ENCODE data around the gene ENOX1.

Gene ENOX1

DNA sequence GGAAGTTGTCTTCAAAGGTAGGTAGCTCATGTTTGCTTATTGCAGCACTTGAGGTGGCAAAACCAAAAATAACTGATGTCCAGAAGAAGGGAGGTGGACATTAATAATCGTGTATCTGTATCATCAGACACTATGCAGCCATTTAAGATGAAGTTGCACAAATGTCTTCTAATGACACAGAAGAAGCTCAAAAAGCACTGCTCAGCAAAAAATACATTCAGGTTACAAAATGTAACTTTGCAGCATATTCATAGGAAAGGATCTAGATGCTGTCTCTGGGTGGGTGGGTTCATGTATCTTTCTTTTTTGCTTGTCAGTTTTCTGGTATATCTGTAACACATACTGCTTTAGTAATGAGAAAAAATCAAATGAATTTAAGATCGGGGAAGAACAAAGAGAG, 515.6 kb downstream of the ENOX1 start:
- no peak for DNase-seq

DNA sequence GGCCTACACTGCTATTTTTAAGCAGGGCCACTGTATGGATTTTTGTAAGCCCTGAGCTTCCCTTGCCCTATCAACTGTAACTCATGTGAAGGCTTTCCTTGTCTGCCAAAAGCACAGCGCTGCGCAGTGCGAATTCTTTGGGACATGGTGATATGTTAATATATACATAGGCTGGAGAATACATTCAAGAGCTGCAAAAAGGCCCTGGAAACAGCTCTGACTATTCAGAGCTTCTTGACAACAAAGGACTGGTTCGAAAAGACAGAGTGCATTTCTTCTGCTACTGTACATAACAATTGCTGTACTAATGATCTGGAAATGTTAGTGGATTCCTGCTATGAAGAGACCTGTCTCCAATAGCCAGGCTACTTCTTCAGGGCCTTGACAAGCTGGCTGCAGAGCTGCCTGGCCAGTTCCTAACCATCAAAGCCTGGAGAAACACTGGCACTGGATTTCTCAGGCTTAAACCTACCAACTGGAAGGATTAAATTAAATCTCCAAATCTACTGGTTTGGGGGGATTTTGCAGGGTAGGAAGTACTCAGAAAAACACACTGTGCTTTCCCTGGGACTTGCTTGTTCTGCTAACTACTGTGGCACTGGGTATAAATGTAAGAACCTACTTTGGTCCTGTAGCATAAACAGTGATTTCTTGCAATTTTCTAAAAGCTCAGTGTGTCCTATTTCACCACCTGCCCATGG, 516.5 kb downstream of the ENOX1 start:
- DNase-seq: no peak

DNA sequence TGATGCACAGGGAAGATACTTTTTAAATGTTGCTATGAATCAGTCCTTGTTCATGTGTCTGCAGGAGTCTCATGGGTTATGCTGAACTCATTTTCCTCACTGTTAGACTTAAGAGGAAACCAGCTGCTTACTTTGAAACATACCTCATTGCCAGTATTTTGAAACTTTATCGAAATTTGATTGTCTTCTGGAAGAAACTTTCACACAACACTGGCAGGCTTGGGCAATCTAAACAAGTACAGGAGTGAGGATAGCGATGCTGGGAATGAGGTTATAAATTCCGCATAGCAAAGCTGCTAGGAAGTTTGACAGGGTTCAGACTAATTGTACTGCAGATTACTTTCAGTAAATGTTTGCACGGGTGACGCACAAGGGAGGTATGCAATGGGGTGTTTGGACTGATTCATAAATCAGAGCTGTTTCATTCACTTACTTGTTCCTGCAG, 517.7 kb downstream of the ENOX1 start:
- DNase-seq: no peak

DNA sequence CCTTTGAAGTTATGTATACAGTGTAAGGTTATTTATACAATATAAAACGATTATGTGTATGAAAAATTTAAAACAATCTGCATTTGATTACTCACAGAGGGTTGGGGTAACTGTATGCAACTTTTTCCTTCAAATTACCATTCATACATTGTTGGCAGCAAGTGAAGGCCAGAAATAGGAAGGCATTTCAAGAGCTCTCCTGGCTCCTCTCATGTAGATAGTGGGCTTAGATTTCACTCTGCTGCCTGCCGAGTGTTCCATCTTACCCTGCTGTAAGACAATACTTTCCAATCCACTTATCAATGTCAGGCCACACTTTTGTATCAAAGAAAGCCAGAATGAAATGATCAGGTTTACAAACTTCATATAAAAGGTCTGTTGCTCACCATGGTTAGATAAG, 518.1 kb downstream of the ENOX1 start:
- no peak for DNase-seq

DNA sequence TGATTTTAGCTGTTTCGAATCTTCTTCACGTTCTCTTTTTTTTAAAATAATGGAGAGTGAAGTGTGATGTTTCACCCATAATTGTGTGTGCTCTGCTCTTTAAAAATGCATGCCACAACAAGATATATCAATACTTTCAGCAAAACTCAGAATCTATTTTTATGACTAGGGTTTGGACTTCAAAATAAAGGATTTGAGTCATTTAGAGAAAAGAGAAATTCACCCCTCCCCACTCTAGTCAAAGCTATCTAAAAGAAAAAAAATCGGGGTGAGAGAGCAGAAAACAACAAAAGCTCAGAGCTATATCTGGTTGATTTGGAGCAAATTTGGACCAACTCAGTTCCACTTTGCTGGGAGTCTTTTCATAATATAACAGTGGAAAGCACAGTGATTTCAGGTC, 518.9 kb downstream of the ENOX1 start:
- no peak for DNase-seq

DNA sequence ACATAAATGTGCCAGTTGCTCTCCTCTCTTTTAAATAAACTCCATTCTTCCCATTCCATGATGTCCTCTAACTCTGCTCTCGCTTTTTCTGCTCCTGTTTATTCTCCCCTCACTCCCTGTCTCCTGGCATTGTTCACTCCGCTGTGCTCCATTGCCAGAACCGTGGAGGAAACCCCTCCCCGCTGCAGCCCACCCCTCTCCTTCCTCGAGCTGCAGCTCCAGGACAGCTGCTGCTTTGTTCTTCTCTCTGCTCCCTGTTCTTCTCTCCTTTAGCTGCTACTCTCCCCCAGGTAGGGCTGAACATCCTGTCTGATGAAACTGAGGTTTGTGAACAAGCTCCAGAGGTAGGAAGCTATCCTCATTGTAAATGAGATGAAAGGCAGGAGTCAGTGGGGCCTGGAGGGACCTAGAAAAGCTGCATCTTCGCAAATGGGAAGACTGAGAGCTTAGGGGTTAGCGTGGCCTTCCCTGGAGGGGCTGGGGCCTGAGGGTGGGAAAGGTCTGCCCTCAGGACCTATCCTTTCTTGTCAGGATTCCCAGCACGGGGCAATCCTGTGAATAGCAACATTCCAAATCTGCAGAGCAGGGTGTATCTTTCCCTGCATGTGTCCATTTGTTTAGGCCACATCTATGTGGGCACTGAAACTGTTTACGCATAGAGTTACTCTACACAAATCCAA, 519.7 kb downstream of the ENOX1 start:
- DNase-seq: no peak

DNA sequence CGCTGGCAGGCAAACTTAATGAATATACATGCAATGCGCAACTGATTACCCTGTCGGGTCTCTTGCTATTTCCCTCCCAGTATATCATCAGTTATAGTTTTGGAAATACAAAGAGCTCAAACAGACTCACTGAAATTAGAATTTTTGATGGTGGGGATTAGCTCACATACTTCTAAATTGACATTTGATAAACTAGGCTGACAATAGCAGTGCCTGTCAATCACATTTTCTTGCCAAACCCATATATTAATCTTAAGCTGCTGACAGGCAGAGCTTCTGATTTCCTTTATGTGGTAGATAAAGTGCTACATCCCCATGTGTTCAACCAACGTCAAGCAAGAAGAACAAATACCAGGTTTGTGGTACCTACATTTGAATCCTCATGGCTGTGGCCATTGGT, 521.7 kb downstream of the ENOX1 start:
- no peak for DNase-seq

DNA sequence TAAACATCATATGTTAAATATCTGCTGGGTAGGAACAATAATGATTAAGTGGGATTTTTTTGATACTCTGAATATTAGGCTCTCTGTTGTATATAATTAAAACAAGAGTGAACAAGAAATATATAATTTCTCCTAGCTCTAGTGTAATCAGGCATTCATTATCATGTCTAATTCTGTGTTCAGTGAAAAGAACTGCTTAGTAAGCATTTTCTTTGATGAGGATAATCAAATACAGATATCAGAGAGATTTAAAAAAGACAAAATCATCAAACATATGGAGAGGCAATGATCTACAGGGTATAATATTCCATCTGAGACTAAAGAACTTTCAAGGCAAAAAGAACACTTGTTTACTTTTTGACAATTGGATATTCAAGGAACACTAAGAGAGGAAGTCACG, 522.3 kb downstream of the ENOX1 start:
- no peak for DNase-seq

DNA sequence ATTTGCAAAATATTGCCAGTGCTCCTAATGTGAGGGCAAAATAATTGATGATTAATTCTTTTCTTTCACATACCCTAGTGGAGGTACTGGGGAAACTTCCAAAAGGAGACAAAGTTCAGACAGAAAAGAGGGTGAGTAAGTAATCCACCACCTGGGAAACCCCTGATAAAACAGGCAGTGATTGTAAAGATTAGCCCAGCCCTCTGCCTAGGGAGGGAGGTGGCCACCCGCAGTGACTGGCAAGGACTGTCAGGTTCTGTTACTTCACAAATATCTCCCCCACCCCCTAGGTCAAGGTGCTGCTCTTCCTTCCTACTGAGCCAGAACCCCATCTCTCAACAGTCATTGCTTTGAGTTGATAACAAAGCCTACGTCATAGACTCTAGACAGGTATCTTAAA, 523.7 kb downstream of the ENOX1 start:
- no peak for DNase-seq

DNA sequence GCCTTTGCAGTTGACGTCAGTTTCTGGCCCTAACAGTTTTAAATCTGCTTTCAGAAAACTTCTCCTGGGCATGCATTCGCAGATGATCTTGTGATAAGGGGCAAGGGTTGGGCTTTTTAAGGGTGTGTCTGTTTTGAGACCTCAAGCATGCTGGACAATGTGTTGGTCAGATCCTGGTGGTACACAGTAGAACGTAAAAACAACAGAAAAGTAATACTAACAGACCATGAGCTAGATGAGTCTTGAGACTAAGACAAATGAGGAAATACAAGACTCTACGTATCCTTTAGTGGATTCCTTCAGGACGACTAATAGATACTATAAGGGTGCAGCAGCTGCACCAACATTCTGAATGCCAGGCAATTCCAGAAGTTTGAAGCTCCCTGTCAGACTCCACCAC, 525.8 kb downstream of the ENOX1 start:
- no peak for DNase-seq

DNA sequence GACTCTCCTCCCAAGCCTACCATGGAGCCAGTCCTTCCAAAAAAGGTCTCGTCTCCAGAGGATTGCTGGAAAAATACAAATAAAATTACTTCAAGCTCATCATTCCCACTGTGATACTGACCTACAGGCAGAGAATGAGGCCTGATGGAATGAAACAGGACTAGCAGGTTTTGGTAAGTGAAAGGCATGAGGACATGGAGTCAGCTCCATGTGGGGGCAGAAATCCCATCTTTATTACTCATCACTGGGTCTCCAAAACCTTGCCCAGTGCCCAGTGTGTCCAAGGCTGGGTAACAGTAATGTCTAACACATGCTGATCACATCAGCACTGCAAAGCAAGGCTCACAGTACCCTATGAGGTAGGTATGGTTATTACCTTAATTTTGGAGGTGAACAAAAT, 528.0 kb downstream of the ENOX1 start:
- no peak for DNase-seq

DNA sequence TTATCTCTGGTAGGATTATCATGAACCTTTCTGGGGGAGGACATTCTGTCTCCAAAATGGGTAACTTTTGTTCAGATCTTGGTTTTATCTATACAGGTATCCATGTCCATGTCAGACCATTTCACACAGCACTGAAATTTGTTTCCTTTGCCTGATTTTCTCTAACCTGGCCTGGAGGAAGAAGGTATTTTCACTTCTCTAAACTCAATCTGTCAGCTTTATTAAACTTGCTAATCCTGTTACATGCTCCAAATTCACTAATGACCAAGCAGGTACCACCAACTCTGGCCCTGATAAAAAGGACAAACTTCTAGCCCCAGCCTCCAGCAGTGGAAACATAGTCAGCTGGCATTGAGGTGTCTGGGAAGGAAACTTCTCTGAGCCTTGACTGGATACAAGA, 529.0 kb downstream of the ENOX1 start:
- DNase-seq: no peak

DNA sequence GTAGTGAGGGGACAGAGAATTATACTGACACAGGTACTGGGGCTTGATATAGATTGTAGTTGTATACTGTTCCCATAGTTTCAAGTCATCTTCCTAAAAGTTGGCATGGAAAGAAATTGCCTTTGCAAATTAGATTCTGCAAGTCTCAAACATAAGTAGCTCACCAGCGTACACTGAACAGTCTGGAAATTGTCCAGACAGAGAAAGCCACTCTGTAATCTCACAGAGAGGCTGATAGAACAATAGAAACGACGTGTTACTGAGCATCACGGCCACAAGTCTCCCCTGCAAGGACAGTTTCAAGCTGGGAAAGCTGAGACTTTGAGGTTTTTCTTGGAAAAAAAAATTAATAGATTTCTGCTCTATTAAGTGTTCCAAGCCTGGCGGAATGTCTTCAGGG, 534.8 kb downstream of the ENOX1 start:
- no peak for DNase-seq

DNA sequence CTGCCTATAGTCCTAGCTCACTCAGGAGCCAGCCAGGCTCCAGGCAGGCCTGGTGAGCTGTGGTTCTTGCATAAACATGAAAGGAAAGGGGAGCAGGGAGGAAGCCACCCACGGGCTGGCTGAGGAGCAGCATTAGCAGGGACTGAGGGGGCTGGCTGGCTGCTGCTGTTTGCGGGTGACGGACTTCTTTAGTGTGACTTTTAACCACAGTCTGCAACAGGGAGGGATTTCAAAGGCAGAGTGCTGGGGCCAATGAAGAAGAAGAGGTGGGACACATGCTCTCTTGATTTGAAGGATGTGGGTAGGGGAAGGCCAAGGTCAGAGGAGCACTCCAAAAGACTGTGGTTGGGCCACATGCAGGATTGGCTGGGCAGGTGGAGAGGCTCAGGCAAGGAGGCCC, 540.4 kb downstream of the ENOX1 start:
- DNase-seq: no peak

DNA sequence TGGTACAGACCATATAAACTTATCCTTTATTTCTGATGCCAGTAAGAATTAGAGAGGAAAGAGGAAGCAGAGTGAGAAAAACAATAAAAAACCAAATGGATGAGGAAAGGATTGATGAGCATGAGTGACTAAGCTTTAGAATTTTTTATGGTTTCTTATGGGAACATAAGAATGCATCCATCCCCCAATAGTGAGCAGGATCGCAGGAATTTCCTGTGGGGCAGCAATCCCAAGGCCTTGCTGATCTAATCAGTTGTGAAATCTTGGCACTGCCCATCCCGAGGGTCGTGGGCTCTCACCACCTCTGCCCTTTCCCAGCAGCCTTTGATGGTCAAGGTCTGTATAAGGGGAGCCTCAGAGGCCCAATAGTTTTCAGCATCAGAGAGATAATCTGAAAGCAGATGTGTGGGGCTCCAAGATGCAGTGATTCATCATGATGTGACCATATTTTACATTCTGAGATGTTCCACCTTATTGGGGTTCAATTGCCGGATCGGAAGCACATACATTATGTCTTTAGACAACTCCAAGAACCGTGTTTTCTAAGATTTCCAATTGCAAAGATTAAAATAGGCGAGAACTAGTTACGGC, 541.3 kb downstream of the ENOX1 start:
- no peak for DNase-seq

DNA sequence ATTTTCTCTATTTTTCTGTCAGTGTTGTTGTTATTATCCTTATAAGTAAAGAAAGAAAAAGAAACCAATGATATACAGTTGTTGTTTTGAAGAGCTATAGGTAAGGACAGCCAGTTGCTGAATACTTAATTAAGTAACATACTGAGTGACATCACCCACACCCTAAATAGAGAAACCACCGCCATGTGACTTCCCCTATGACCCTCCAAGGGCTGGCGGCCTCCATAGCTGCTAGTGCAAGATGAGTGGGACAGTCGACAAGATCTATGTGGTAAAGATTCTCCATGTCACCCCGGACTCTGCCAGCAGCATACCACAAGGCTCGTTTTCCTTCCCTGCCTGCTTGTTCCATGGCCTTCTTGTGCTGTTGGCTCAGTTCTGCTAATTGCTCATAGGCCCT, 542.3 kb downstream of the ENOX1 start:
- DNase-seq: no peak

DNA sequence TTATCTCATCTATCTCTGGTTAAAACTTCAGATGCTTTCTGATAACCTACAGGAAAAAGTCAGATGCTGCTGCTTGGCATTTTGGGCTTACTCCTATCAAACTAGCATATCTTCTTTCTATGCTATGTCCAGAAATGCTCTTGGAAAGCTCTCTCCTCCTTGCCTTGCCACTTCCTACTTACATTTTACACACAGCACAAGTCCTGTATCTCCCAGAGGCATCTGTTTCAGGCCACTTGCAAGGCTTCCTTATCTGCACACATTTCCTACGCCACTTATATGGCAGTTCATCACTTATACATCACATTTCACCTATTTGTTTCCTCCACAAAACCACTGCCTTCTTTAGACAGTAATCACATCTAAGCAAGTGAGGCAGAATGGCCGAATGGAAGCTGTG, 543.1 kb downstream of the ENOX1 start:
- no peak for DNase-seq

DNA sequence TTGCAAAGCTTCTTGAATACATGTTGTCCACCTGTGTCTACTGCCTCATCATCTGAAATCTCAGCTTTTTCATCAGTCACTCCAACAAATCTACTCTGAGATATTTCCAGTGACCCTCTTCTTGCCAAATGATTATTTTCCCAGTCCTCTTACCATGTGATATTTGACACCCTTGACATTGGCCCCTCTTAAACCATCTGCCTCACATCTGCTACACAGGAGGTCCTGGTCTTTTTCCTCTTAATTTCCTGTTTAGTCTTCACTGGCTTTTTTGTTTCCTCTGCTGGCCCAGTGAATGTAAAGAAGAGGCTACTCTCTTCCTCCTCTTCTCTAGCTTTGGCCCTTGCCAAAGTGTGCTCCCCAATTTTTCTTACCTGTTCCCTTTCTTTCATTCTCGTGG, 544.7 kb downstream of the ENOX1 start:
- no peak for DNase-seq

DNA sequence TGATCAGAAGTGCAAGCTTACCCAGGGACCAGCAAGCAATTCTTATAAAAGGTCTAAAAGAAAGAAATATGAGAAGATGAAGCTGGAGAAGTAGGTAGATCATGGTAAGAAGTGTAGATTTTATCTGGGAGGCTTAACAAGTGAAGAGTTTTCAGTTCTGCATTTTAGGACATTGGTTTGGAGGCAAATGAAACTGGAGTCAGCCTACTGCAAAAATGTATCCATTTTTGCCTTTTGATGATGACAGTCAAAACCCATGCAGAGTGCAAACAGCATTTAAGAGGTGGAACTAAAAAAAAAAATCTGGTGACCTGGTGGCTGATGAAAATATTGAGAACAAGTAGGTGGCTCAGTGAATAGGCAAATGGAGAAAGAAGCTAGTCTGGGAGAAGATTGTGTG, 546.5 kb downstream of the ENOX1 start:
- no peak for DNase-seq

DNA sequence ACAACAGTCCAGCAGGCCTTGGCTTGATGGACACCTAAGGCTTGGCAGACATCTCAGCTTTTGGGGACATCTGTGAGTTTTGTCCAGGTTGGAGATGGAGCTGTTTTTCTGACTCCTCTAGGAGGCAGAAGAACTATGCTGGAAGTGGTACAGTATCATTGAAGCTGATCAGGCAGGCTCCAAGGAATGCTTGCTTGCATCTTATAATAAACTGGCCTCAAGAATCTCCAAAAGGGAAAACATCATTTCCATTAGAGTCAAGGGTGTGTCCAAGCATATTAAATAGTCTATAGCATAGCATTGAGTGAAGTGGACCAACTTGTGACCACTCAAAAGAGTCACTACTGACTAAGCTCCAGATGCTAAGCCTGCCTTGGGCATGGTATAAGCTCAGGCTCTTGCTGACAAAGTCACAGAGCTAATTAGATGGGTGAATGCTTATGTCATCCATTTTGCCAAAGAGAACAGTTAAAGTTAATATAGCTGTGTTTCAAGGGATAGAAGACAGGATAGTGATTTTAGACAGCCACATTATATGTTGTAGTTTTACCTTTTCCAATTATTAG, 547.4 kb downstream of the ENOX1 start:
- no peak for DNase-seq

DNA sequence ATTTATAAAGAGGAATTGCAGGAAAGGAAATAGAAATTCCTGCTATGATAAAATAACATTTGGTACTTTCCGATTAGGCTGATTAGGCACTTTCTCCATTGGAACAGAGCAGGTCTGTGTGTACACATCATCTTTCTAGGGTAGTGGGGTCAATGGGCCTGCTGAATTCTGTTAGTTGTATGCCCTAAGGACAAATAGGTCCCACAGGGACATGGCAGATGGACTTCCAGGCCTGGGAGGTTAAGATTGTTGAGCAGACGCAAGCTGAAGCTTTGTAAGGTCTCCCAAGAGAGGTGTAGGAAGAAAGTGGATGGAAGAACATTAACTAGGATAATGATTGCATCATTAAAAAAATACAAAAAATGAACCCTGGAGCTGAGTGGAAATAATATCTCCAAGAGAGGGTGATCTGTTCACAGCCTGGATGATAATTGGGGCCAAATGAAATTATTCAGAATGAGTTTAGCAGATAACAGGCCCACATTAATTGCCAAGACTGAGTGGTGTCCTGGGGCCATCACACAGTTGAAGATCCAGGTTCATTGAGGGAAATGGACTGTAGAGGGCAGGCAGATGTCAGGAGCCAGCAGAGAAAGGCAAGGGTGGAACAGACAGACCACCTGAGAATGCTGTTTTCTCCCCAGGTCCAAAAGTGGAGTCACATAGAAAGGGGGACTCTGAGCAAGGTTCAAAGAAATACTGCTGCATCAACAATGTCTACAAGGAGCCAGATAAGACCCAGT, 548.3 kb downstream of the ENOX1 start:
- DNase-seq: no peak

DNA sequence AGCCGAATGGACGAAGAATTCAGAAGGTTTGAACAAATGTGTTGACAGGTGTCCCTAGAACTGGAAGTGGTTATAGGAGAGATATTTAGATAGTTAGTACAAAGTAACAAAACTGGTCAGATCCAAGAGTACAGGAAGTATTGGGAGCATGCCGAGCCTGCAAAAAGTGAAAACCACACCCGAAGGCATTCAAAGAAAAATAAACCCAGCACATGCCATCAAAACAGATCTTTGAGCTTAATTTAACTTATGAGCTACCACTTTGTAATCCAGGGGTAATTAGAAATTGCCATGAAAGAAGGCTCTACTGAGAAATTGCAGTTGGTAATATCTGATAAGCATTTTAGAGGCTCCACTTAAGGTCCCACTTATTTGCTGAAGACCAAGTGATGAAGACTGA, 549.2 kb downstream of the ENOX1 start:
- no peak for DNase-seq

DNA sequence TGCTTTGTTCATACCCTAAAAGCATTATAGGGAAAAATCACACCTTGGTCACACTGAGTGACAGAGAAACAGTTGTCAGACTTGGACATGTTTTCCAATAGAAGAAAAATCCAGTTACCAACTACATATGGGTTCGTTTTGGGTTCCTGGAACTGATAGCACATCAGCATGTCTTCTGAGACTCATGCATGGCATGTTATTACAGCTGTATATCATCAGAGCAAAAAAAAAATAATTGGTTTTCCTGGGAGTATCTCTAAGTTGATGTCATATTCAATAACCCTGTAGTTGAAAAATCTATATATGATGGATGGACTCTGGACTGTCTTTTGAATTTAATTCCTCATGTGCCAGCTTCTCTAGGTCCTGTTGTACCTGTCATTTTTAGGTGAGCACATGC, 551.7 kb downstream of the ENOX1 start:
- no peak for DNase-seq

DNA sequence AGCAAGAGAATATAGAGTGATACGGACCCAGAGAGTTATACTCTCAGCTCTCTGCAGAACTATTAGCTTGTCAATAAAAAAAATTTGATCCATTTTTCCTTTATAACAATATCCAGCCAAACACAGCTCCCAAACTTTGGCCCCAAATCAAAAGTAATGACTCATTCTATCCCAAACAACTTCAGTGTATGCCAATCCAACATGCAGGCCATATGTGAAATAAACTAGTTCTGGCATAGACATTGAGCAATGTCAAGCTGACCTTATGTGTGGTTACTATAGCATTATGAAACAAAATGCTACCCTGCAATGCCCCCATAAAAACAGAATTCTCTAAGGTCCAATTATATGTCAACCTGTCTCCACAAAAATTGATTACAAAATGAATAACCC, 553.9 kb downstream of the ENOX1 start:
- no peak for DNase-seq
